K562 (cell line): ENCODE results near the gene SIGLEC5. TPM values are rescaled to one million over a fixed set of nuclear protein-coding genes. Genes with fewer than 3 reads are reported as not detected.

Experiments used
- CBX5 ChIP-seq: IDR thresholded peaks from 2 replicates; pipeline ENCODE4 v1.6.1; 2014; ENCODE audit warnings: low read depth, borderline replicate concordance
- FOXM1 ChIP-seq, 2 experiments: fragments of 450-650 bp in 1 of 2; sonication (generic) in 1 of 2; formaldehyde crosslinking in 1 of 2; IDR thresholded peaks; 2 replicates each; pipeline versions ENCODE4 v1.6.1 to v1.9.0; 2017 to 2022; ENCODE audit warnings: low read depth in 2 of 2, mild to moderate bottlenecking in 2 of 2, missing genetic modification reagents in 1 of 2, moderate library complexity in 1 of 2
- GATAD2B ChIP-seq: fragments of 450-650 bp; IDR thresholded peaks from 2 replicates; pipeline ENCODE4 v1.6.1; 2017; ENCODE audit warnings: mild to moderate bottlenecking, borderline replicate concordance
- HEY1 ChIP-seq: fragments of 250-450 bp; sonication (Bioruptor Pico); IDR thresholded peaks from 2 replicates; pipeline ENCODE4 v1.5.0; 2020; ENCODE audit warnings: mild to moderate bottlenecking, moderate library complexity, borderline replicate concordance
- HNRNPLL ChIP-seq: fragments of 200-400 bp; formaldehyde crosslinking; IDR thresholded peaks from 2 replicates; pipeline ENCODE4 v1.6.1; 2017; ENCODE audit warnings: low read length, low read depth, mild to moderate bottlenecking; ENCODE audit not compliant: poor library complexity, severe bottlenecking
- MTA1 ChIP-seq: fragments of 450-650 bp; IDR thresholded peaks from 2 replicates; pipeline ENCODE4 v1.6.1; 2017; ENCODE audit warnings: borderline replicate concordance
- SMARCC2 ChIP-seq: fragments of 450-650 bp; IDR thresholded peaks from 2 replicates; pipeline ENCODE4 v1.6.1; 2017; ENCODE audit warnings: antibody characterized with exemption, moderate library complexity, mild to moderate bottlenecking, low read depth
- TFAM ChIP-seq: fragments of 250-450 bp; sonication (Bioruptor Pico); conservative IDR thresholded peaks from 2 replicates; pipeline ENCODE4 v1.5.0; 2021; ENCODE audit warnings: mild to moderate bottlenecking, moderate library complexity
- THRAP3 ChIP-seq: fragments of 450-650 bp; IDR thresholded peaks from 2 replicates; pipeline ENCODE4 v1.6.1; 2016; ENCODE audit warnings: mild to moderate bottlenecking, inconsistent platforms, borderline replicate concordance
- ZFX ChIP-seq: sonication (generic); formaldehyde crosslinking; IDR thresholded peaks from 2 replicates; pipeline ENCODE4 v1.8.0; 2022; ENCODE audit warnings: mild to moderate bottlenecking, missing genetic modification reagents, moderate library complexity
- ZNF124 ChIP-seq: sonication (generic); formaldehyde crosslinking; IDR thresholded peaks from 2 replicates; pipeline ENCODE4 v1.8.1; 2022; ENCODE audit warnings: missing genetic modification reagents
- ZNF239 ChIP-seq: fragments of 250-450 bp; sonication (Bioruptor Pico); IDR thresholded peaks from 2 replicates; pipeline ENCODE4 v1.4.0; 2020; ENCODE audit warnings: mild to moderate bottlenecking
- ZNF354B ChIP-seq: fragments of 250-450 bp; sonication (Bioruptor Pico); IDR thresholded peaks from 2 replicates; pipeline ENCODE4 v1.4.0; 2020
- ZNF778 ChIP-seq: fragments of 450-650 bp; formaldehyde crosslinking; IDR thresholded peaks from 2 replicates; pipeline ENCODE4 v1.4.0; 2020; ENCODE audit warnings: mild to moderate bottlenecking, moderate library complexity
- polyA plus RNA-seq, 8 experiments: library from polyadenylated mRNA; depleted of rRNA in 4 of 8; stranded (reverse) in 5 of 8; unstranded in 3 of 8; fragments of >200 nt; fragmentation: Nextera tagmentation in 2 of 8; fragmentation: Illumina TruSeq in 1 of 8; extraction: Ambion mirVana in 2 of 8; extraction: Trizol in 1 of 8; gene quantifications; 2 replicates each; pipeline versions ENCODE4 v1.2.1 to v1.2.3, GENCODE V29; 2011 to 2014; ENCODE audit warnings: inconsistent platforms in 1 of 8, missing spikeins in 1 of 8
- total RNA-seq, 7 experiments: library from RNA; depleted of rRNA in 6 of 7; stranded (reverse); fragments of >200 nt in 6 of 7; fragmentation: Illumina TruSeq in 2 of 7; extraction: Trizol in 2 of 7; gene quantifications; 2 replicates each; pipeline versions ENCODE4 v1.2.1 to v1.2.3, GENCODE V29; 2011 to 2021; ENCODE audit warnings: low replicate concordance in 1 of 7
- TF ChIP-seq, protein P1 (sequence below): IDR thresholded peaks from 2 replicates; pipeline ENCODE4 v1.6.1; 2014; ENCODE audit warnings: antibody characterized with exemption
- TF ChIP-seq, protein P2 (sequence below): fragments of 250-450 bp; sonication (Bioruptor Pico); IDR thresholded peaks from 2 replicates; pipeline ENCODE4 v1.8.0; 2022; ENCODE audit warnings: inconsistent platforms, mild to moderate bottlenecking, moderate library complexity, borderline replicate concordance
- TF ChIP-seq, protein P3 (sequence below): sonication (generic); formaldehyde crosslinking; IDR thresholded peaks from 2 replicates; pipeline ENCODE4 v1.9.0; 2022; ENCODE audit warnings: mild to moderate bottlenecking, missing genetic modification reagents
- TF ChIP-seq, protein P4 (sequence below): fragments of 150-350 bp; IDR thresholded peaks from 2 replicates; pipeline ENCODE4 v1.6.1; 2014; ENCODE audit warnings: low read depth, mild to moderate bottlenecking, low read length, borderline replicate concordance
- TF ChIP-seq, protein P5 (sequence below): fragments of 450-650 bp; formaldehyde crosslinking; IDR thresholded peaks from 2 replicates; pipeline ENCODE4 v1.4.0; 2020; ENCODE audit warnings: mild to moderate bottlenecking, moderate library complexity
- TF ChIP-seq, protein P6 (sequence below): sonication (generic); formaldehyde crosslinking; IDR thresholded peaks from 2 replicates; pipeline ENCODE4 v1.8.1; 2023; ENCODE audit warnings: mild to moderate bottlenecking, missing genetic modification reagents

SIGLEC5 gene
- total and polyA plus RNA-seq, 9 of the 15 experiments (the other 6 are each of a cell fraction or from before 2014, with no cell fraction given): 0.14 TPM; not detected in 8

DNA sequence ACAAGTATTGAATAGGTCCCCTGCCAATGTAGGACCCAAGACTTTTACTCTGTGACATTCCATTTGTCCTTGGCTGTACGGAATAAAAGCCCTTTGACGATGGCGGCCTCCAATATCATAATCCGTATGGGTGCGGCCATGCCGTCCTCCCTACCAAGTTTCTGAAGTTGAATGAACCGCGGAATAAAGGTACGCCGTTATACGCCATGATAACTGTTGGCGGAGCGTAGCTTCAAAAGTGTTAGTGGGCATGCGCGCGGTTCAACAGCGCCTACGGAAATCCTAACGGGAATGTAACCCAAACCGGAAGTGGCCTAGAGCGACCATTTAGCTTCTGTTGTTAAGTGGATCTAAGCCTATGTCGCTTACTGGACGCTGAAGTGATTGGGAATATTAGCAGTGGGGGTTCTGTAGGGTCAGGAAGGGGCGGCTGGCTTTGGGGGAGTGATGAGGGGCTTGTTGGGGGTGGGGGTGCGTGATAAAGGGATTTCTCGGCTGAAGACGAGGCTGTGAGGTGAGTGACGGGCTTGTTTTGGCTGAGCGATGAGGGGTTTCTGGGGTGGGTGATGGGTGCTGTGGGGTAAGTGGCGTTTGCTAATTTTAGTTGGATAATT, 59.1 kb downstream of the SIGLEC5 start, which contains the start of gene ZNF175 (continued):
- TF ChIP-seq, protein P1, sequence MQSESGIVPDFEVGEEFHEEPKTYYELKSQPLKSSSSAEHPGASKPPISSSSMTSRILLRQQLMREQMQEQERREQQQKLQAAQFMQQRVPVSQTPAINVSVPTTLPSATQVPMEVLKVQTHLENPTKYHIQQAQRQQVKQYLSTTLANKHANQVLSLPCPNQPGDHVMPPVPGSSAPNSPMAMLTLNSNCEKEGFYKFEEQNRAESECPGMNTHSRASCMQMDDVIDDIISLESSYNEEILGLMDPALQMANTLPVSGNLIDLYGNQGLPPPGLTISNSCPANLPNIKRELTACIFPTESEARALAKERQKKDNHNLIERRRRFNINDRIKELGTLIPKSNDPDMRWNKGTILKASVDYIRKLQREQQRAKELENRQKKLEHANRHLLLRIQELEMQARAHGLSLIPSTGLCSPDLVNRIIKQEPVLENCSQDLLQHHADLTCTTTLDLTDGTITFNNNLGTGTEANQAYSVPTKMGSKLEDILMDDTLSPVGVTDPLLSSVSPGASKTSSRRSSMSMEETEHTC: no peak
- TF ChIP-seq, protein P2, sequence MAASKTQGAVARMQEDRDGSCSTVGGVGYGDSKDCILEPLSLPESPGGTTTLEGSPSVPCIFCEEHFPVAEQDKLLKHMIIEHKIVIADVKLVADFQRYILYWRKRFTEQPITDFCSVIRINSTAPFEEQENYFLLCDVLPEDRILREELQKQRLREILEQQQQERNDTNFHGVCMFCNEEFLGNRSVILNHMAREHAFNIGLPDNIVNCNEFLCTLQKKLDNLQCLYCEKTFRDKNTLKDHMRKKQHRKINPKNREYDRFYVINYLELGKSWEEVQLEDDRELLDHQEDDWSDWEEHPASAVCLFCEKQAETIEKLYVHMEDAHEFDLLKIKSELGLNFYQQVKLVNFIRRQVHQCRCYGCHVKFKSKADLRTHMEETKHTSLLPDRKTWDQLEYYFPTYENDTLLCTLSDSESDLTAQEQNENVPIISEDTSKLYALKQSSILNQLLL (CRISPR knock-in tag): no peak
- TF ChIP-seq ZNF239 (CRISPR knock-in tag) (no peak), ZNF354B (CRISPR knock-in tag) (no peak), CBX5 (no peak), TFAM (CRISPR knock-in tag) (no peak), THRAP3 (no peak), FOXM1 (IDR thresholded peaks at IDR 0.05; ENCODE audit: low read depth) (no peak), FOXM1 (CRISPR knock-in tag; IDR thresholded peaks at IDR 0.05; ENCODE audit: low read depth) (no peak), SMARCC2 (no peak), ZFX (no peak), ZNF124 (CRISPR knock-in tag) (no peak), HNRNPLL (peak; percentile 64), GATAD2B (no peak), MTA1 (no peak), HEY1 (CRISPR knock-in tag) (no peak), ZNF778 (CRISPR knock-in tag) (no peak)
- TF ChIP-seq, protein P3, sequence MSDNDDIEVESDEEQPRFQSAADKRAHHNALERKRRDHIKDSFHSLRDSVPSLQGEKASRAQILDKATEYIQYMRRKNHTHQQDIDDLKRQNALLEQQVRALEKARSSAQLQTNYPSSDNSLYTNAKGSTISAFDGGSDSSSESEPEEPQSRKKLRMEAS (CRISPR knock-in tag): no peak
- TF ChIP-seq, protein P4, sequence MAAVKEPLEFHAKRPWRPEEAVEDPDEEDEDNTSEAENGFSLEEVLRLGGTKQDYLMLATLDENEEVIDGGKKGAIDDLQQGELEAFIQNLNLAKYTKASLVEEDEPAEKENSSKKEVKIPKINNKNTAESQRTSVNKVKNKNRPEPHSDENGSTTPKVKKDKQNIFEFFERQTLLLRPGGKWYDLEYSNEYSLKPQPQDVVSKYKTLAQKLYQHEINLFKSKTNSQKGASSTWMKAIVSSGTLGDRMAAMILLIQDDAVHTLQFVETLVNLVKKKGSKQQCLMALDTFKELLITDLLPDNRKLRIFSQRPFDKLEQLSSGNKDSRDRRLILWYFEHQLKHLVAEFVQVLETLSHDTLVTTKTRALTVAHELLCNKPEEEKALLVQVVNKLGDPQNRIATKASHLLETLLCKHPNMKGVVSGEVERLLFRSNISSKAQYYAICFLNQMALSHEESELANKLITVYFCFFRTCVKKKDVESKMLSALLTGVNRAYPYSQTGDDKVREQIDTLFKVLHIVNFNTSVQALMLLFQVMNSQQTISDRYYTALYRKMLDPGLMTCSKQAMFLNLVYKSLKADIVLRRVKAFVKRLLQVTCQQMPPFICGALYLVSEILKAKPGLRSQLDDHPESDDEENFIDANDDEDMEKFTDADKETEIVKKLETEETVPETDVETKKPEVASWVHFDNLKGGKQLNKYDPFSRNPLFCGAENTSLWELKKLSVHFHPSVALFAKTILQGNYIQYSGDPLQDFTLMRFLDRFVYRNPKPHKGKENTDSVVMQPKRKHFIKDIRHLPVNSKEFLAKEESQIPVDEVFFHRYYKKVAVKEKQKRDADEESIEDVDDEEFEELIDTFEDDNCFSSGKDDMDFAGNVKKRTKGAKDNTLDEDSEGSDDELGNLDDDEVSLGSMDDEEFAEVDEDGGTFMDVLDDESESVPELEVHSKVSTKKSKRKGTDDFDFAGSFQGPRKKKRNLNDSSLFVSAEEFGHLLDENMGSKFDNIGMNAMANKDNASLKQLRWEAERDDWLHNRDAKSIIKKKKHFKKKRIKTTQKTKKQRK: no peak
- TF ChIP-seq, protein P5, sequence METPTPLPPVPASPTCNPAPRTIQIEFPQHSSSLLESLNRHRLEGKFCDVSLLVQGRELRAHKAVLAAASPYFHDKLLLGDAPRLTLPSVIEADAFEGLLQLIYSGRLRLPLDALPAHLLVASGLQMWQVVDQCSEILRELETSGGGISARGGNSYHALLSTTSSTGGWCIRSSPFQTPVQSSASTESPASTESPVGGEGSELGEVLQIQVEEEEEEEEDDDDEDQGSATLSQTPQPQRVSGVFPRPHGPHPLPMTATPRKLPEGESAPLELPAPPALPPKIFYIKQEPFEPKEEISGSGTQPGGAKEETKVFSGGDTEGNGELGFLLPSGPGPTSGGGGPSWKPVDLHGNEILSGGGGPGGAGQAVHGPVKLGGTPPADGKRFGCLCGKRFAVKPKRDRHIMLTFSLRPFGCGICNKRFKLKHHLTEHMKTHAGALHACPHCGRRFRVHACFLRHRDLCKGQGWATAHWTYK: no peak
- TF ChIP-seq, protein P6, sequence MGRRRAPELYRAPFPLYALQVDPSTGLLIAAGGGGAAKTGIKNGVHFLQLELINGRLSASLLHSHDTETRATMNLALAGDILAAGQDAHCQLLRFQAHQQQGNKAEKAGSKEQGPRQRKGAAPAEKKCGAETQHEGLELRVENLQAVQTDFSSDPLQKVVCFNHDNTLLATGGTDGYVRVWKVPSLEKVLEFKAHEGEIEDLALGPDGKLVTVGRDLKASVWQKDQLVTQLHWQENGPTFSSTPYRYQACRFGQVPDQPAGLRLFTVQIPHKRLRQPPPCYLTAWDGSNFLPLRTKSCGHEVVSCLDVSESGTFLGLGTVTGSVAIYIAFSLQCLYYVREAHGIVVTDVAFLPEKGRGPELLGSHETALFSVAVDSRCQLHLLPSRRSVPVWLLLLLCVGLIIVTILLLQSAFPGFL (CRISPR knock-in tag): no peak
